GM18502 (cell line): ENCODE measurements around the gene SV2C.
"Not testable (repeated sequence)": the region's sequence is repeated elsewhere in the genome, so short reads cannot be mapped to it uniquely, and the experiment has no call there.

ENCODE experiments used
- ATAC-seq: cut with Tn5 transposase; IDR thresholded peaks from one replicate; pipeline ENCODE4 v1.9.1; 2021; ENCODE audit warnings: mild to moderate bottlenecking; ENCODE audit not compliant: unreplicated experiment, poor library complexity

Gene SV2C

DNA sequence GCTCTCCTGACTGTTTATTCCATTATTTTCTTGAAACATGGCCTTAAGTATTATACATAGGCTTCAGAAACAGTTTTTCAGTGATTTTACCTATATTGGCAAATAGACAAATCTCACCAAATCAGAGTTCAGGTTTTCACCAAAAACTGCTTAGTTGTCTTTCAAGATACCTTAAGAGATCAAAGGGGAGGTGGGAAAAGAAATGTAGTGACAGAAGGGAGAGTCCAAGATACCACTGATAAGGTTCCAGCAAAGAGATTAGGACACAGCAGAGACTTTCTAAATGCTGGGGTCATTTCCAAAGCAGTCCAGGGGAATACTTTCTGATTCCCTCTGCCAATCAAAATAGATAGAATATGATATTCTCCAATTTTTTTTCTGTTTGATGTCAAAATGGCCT, 246.2 kb downstream of the SV2C start:
- no peak for ATAC-seq

DNA sequence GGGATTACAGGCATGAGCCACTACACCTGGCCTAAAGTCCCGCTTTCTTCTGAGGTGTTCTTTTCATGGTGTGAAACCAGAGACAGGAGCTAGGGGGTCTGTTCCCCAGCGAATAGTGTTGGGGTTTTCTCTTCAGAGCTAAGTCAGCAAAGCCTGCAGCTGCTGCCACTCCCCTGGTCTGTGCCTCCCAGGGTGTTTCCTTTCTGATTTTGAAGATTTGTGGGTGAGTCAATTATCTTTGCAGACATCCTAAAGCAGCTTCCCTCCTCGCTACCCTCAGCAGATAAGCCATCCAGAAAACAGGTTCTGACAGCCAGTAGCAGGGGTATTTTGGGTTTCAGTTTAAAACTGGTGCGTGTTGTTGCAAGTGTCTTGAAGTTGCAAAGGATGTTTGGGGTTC, 247.9 kb downstream of the SV2C start:
- no peak for ATAC-seq

DNA sequence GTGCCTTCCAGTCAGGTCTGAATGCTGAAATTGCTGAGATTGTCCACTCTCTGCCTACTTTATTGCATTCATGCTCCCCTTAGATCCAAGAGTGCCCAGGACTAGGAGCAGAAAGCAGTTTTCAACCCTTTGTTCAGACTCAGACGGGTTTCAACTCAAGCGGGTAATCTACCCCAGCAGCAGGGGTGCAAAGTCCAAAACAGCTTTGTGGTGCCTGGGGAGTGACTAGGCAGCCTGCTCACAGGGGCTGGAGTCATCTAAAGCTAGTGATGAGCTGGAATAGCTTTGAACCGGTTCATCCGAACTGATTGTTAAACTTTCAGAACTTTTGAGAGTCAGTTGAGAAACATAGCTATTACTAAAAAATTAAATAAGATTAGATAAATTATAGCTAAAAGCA, 248.9 kb downstream of the SV2C start:
- ATAC-seq = no peak

DNA sequence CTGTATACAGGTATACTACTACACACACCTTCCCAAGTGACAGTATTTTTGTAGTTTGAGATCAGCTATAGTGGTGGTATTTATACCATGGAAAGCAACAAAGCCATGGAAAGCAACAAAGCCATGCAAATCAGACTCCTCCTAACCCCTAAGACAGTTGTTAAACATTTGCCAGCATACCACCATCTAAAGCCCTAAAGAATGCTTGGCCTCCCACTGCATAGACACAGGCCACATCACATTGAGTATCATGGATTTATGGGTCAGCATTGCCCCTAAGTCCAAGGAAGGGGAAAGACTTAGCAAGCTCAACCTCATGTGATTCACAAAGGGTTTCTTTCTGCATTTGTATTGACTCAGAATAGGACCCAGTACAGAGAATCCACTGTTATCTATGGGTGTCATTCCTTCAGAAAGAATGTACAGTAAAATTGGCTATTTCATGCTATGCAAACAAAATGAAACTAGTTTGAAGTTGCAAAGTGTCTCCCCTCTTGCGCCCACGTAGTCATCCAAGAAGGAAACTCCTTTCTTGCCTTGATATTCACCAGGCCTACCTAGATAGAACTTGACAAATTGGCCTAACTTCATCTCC, 249.5 kb downstream of the SV2C start:
- ATAC-seq = no peak

DNA sequence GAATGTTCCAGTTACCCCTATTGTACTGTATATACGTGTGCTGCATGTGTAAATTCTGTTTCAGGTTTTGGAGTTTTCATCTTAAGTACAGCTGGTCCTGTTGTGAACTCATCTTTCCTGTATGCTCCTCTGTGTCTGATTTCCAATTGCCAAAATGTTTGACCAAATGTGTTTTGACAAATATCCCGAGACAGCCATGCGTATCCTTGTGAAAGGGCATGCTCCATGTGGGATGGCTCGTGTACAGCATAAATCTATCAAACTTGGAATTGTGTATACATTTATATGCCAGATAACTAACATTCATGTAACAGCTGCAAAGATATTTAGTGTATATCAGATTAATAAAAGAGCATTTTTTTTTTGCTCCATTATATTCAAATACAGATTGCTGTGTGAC, 250.4 kb downstream of the SV2C start:
- ATAC-seq = no peak

DNA sequence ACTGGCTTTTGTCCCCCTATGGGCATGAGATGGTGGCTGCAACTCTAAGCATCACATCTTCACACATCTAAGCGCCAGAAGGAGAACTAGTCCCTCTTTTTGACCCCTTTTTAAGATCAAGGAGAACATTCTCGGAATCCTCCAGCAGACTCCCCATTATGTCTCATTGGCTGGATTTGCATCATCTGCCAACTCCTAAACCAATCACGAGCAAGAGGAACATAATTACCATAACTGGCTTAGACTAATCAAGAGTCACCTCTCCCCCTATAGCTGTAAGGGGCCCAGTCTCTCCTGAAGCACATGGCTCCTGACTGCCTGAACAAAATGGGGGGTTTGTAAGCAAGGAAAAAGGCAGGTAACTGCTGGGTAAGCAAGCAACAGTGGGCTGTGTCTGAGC, 251.4 kb downstream of the SV2C start:
- ATAC-seq = no peak

DNA sequence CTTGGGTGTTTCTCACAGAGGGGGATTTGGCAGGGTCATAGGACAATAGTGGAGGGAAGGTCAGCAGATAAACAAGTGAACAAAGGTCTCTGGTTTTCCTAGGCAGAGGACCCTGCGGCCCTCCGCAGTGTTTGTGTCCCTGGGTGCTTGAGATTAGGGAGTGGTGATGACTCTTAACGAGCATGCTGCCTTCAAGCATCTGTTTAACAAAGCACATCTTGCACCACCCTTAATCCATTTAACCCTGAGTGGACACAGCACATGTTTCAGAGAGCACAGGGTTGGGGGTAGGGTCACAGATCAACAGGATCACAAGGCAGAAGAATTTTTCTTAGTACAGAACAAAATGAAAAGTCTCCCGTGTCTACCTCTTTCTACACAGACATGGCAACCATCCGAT, 252.3 kb downstream of the SV2C start:
- ATAC-seq = not testable (repeated sequence)

DNA sequence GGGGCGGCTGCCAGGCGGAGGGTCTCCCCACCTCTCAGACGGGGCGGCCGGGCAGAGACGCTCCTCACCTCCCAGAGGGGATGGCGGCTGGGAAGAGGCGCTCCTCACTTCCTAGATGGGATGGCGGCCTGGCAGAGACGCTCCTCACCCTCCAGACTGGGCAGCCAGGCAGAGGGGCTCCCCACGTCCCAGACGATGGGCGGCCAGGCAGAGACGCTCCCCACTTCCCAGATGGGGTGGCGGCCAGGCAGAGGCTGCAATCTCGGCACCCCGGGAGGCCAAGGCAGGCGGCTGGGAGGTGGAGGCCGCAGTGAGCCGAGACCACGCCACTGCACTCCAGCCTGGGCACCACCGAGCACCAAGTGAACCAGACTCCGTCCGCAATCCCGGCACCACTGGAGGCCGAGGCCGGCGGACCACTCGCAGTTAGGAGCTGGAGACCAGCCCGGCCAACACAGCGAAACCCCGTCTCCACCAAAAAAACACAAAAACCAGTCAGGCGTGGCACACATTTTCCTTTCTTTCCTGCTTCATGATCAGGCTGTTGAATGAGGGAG, 253.1 kb downstream of the SV2C start:
- not testable (repeated sequence) for ATAC-seq

DNA sequence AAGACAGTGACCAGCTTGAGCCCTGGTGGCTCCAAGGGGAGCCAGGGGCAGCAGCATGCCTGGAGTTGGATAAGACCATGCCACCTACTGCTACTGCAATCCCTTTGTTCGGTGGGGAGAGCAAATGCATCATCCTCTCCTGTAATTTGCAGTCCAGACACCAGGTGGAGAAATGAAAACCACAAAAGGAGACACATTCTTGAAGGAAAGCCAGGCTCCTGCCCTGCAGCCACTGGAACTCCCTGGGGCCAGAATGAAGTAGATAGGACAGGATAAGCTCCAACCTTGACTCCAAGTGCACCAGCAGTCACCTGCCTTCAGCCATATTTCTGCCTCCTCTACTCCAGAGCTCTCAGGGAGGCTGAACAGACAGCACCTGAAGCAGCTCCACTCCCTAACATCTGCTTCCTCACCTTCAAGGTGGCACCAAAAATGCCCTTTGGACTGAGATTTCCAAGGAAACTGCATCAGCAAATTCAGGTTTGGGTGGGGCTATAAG, 254.8 kb downstream of the SV2C start:
- ATAC-seq = no peak

DNA sequence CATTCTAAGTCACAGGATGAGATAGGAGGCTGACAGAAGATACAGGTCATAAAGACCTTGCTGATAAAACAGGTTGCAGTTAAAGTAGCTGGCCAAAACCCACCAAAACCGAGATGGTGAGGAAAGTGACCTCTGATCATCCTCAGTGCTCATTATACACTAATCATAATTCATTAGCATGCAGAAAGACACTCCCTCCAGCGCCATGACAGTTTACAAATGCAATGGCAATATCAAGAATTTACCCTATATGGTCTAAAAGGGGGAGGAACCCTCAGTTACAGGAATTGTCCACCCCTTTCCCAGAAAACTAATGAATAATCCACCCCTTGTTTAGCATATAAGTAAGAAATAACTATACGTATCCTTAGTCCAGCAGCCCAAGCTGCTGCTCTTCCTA, 256.7 kb downstream of the SV2C start:
- no peak for ATAC-seq

DNA sequence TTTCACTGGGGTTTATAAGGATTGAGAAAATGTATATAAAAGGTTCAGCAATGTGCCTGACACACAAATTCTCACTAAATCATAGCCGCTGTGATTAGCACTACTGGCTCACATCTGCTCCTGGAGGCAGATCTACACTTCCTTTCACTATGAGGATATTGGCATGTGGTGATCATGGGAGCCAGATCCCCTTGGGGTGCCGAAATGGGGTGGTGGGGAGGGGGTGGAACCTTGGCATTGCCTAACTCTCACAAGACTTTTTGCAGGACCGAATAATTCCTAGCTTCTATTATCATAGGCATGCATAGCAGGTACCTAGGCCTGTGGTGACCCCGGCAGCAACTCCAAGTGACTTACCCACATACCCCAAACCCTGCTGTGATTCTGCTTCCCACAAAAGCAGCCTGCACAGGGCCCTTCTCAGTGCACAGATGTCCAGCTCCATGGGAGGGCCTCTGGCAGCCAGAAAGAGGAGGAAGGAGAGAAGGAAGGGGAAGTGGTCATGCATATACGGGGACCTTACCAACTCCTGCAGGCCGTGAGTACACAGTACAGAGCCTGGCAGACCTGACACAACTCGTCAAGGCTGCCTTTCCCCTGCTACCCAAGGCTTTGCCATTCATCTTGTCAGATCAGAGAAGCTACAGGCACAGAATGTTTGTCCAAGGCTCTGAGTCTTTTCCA, 258.6 kb downstream of the SV2C start:
- ATAC-seq = no peak

DNA sequence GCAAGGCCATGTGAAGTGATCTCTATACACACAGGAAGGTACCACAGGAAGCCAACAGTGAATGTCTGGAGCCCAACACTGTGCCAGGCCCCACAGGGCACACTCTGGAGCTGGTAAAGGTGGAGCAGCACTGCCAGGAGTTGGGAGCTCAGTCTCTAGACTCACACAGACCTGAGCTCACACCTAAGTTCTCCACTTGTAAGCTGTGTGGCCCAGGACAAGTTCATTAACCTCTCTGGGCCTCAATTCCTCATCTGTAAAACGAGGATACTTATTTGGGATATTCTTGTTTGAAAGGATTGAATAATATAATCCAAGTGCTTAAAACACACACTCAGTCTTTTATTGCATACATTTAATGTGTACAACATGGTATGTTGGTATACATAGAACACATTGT, 259.3 kb downstream of the SV2C start:
- no peak for ATAC-seq

DNA sequence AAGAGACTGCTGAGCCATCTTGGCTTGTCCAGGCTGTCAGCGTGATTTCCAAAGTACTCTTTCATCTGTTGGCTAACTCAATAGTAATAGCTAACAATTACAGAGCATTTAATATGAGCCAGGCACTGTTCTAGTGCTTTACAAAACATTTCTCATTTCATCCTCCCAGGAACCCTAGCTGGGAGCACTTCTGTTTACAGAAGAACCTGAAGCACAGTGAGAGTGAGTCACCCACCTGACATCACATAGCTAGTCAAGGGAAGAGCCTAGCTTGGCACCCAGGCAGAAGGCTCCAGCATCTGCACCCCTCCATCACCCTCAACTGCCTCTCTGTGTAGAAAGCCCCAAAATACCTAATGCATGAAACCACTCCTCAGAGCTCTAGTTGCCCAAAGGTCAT, 262.4 kb downstream of the SV2C start:
- ATAC-seq = no peak

DNA sequence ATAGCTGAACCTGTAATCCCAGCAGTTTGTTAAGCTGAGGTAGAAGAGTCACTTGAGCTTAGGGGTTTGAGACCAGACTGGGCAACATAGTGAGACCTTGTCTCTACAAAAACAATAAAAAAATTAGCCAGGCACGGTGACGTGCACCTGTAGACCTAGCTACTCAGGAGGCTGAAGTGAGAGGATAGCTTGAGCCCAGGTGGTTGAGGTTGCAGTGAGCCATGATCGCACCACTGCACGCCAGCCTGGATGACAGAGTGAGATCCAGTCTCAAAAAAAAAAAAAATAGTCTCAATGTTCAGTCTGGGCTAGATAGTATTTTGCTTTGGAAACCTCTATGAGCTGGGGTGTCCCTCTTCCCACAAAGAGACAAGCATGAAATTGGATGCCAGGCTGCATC, 268.0 kb downstream of the SV2C start:
- peak; percentile 35 for ATAC-seq

DNA sequence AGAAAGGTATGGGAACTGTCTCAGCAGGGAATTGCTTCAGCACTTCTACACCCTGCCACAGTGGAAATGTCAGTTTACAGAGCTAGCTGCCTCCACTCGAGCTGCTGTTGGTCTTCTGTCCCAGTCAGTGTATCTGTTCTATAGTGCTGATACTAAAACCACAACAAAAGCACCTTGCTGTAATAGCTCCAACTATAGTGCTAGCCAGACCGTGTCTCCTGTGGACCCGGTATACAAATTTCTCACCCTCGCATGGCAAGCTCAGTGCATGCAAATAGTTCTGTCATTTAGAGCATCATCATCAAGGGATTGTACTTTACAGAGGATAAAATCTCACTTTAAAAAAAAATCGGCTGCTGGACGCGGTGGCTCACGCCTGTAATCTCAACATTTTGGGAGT, 268.4 kb downstream of the SV2C start:
- ATAC-seq = peak; percentile 100

DNA sequence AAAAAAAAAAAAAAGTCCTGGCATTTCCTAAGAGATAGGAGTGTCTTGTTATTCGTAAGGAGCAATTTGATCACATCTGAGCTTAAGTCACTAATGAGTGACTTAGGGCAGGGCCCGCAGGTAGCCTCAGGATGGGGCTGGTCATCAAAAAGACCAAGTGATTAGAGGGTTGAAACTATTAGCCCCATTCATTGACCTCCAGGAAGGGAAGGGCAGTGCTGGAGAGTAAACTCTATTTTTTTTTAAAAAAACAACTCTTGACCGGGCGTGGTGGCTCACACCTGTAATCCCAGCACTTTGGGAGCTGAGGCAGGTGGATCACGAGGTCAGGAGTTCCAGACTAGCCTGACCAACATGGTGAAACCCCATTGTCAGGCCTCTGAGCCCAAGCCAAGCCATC, 273.7 kb downstream of the SV2C start:
- ATAC-seq = no peak

DNA sequence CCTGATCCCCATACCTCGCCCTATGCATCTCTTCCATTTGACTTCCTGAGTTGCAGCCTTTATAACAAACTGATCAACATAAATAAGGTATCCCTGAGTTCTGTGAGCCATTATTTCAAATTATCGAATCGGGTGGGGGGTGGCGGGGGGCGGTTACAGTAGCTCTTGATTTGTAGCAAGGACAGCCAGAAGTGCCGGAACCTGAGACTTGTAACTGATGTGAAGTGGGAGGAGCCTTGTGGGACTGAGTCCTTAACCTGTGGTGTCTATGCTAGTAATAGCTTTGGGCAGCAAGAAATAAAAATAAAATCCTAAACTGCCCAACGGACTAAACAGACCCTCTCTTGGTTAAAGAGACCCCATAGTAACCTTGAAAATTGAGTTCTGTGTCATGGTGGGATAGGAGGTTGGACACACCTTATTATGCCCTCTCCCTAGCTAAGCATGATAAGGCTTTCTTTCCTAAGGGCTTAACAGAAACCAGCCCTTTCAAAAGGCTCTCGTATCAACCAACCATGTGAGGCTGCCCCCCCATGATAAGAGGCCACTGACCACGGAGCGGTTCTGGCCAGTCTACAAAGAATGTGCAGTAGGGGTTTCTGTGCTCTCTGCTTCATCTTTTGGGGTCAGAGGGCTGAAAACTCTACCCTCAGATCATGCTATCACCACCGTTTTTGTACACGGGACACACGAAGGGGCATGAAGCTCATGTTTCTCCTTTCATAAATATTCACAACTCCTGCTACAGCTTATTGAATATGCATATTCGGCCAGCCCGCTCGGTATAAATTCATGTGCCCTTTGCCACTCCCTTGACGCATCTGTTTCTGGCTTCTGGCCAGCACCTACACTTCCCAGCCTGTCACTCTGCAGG, 280.4 kb downstream of the SV2C start:
- ATAC-seq = no peak

DNA sequence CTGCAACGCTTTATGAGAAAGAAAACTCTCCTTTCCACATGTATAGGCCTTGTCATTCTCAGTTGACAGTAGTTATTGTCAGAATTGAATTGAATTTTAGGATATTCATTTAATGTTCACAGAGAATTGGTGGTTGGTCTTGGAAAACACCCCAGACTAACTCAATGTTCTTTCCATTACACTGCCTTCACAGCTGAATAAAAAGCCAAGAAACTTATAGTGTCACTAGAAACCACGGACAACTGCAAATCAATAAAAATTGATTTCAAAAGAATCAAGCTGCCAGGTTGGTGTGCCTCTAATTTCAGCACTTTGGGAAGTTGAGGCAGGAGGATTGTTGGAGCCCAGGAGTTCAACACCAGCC, 281.0 kb downstream of the SV2C start:
- no peak for ATAC-seq

DNA sequence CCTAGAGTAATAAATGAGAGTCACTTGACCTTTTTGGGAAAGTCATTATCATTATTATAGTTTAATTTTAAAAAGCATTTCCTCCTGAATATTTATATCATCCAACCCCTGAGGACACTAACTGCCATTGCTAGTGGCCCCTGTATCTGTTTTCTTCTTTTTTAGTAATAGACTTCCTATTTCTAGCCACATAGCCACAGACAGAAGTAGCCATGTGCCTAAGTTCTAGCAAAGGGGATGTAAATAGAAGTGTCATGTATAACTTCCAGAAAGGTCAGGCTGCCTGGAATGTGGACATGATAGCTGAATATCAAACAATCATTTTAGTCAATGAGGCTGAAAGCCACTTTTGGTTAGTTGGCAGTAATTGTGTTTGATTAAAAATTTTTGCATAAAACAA, 282.4 kb downstream of the SV2C start:
- ATAC-seq = no peak

DNA sequence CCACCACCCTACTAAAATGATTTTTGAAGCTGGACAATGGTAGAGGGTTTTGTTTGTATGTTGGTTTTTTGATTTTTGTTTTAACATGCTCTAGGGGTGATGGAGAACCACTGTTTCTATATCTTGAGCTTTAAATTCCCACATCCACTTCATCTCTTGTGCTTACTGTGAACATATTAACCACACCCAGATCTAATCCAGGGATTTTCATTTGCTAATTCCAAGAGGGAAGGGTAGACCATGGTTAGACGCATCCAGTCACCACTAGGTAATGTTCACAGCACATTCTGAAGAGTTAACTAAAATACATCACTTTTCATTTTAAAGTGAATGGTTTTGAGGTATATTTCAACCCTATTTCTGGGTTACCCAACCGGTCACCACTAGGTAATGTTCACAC, 283.4 kb downstream of the SV2C start:
- no peak for ATAC-seq
